Measurements from ENCODE around the gene ECE1.
A peak's percentile ranks its signal among the peaks of the same experiment; 100 is the strongest.

Gene ECE1

DNA sequence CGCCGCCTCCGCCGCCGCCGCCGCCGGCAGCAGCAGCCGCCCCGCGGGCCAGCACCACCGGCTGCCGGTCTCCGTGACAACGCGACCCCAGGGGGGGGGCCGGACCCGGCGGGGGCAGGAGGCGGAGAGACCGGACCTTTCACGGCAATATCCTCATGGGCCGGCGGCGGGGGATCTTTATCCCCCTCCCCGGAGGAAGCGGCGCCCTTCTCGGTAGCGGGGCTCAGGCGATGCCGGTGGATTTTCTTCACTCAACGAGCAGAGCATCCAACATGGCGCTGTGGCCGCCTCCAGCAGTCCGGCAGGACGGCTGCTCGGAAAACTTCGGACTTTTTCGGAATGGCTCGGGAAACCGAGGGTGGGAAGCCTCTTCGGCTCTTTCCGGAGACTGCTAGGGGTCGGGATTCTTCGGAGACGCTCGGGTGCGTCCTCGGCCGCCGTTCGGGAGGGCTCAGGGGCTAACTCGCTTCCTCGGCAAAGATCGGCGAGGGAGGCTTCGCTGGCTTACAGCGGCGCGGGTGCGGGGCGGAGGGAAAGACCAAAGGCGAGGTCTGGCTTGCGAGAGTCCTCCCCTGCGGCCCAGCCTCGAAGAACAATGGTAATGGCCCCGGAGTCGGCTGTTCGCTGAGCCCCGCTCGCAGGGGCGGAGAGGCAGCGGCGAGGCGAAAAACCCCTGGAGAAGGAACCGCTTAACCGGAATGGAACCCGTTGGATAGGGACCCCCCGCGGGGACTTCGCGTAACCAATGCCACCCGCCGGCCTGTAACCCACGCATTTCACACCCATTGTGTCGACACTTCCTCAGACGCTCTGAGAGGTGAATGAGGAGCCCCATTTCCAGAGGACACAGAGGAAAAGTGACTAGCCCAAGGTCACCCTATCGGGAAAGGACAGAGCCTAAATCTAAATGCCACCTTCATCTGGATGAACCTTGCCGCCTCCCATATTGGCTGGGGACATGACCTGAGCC lies 113.4 kb downstream of the ECE1 start, which contains the start of gene EIF4G3:
TSS of gene EIF4G3 (minus strand) at position 312 of the 970 bp plus-strand sequence. CDS start 174,155 bp downstream, outside the sequence.
- TF ChIP-seq FOXM1 (IDR thresholded peaks at IDR 0.05; ENCODE audit: borderline replicate concordance, low read depth): no peak
- TF ChIP-seq, protein P1, sequence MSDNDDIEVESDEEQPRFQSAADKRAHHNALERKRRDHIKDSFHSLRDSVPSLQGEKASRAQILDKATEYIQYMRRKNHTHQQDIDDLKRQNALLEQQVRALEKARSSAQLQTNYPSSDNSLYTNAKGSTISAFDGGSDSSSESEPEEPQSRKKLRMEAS (IDR thresholded peaks at IDR 0.05): peak; percentile 92
- TF ChIP-seq TCF12 (IDR thresholded peaks at IDR 0.05; ENCODE audit: low read depth): peak; percentile 55; the same call in 1 of the 2 replicates
- TF ChIP-seq, protein P2, sequence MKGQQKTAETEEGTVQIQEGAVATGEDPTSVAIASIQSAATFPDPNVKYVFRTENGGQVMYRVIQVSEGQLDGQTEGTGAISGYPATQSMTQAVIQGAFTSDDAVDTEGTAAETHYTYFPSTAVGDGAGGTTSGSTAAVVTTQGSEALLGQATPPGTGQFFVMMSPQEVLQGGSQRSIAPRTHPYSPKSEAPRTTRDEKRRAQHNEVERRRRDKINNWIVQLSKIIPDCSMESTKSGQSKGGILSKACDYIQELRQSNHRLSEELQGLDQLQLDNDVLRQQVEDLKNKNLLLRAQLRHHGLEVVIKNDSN (IDR thresholded peaks at IDR 0.05): no peak
- TF ChIP-seq TAF1 (IDR thresholded peaks at IDR 0.05; ENCODE audit: low read depth): peak; percentile 80
- TF ChIP-seq, protein P3, sequence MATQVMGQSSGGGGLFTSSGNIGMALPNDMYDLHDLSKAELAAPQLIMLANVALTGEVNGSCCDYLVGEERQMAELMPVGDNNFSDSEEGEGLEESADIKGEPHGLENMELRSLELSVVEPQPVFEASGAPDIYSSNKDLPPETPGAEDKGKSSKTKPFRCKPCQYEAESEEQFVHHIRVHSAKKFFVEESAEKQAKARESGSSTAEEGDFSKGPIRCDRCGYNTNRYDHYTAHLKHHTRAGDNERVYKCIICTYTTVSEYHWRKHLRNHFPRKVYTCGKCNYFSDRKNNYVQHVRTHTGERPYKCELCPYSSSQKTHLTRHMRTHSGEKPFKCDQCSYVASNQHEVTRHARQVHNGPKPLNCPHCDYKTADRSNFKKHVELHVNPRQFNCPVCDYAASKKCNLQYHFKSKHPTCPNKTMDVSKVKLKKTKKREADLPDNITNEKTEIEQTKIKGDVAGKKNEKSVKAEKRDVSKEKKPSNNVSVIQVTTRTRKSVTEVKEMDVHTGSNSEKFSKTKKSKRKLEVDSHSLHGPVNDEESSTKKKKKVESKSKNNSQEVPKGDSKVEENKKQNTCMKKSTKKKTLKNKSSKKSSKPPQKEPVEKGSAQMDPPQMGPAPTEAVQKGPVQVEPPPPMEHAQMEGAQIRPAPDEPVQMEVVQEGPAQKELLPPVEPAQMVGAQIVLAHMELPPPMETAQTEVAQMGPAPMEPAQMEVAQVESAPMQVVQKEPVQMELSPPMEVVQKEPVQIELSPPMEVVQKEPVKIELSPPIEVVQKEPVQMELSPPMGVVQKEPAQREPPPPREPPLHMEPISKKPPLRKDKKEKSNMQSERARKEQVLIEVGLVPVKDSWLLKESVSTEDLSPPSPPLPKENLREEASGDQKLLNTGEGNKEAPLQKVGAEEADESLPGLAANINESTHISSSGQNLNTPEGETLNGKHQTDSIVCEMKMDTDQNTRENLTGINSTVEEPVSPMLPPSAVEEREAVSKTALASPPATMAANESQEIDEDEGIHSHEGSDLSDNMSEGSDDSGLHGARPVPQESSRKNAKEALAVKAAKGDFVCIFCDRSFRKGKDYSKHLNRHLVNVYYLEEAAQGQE (IDR thresholded peaks at IDR 0.05; ENCODE audit: low read depth): no peak
- TF ChIP-seq EGR1 (IDR thresholded peaks at IDR 0.05): peak; percentile 44; the same call in 1 of the 2 replicates
- TF ChIP-seq ZBTB7A (IDR thresholded peaks at IDR 0.05; ENCODE audit: low read depth): peak; percentile 64; the same call in 1 of the 2 replicates
- TF ChIP-seq EP300 (IDR thresholded peaks at IDR 0.05; ENCODE audit: borderline replicate concordance): peak; percentile 29; the same call in 1 of the 2 replicates
- TF ChIP-seq RAD21 (IDR thresholded peaks at IDR 0.05; ENCODE audit: low read depth): no peak
- no peak for TF ChIP-seq CEBPB (IDR thresholded peaks at IDR 0.05)
- TF ChIP-seq YY1 (IDR thresholded peaks at IDR 0.05; ENCODE audit: low read depth): peak; percentile 92

DNA sequence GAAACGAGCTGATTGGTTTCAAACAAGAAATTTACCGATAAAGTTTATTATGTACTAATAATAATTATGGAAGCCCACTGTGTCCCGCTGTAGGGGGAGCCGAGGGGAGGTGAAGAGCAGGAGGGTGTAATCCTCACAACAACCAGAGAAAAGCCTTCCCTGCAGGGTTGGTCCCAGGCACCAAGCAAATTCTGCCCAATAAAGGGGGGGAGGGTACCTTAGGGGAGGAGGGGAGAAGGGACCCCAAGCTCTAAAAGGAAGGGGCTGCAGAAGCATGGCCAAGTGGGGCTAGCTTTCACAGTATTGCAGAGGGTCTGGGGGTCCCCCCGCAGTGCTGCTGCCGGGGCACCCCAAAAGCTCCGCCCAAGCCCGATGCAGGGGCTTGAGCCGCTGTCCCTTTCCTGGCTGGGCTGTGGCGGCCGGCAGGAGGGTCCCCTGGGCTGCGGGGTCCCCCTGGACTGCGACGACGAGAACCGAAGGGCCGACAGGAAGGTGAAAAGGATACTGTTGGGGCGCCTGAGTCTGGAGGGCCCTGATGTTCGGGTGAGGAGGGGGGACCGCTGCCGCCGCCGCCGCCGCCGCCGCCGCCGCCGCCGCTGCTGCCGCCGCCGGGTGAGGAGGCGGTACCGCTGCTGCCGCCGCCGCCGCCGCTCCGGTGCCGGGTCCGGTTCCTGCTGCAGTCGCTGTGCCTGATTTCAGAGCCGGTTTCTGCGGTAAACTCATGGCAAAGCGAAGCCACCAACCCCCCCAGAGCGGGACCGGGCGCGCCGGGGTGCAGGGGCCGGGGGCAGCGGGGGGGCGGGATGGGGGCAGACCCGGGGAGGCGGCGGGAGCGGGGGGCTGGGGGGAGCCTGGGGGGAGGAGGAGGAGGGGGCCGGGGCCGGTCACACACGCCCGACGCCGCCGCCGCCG lies 114.3 kb downstream of the ECE1 start:
- TF ChIP-seq CREB1 (IDR thresholded peaks at IDR 0.05; ENCODE audit: low read depth) (no peak), EP300 (IDR thresholded peaks at IDR 0.05; ENCODE audit: borderline replicate concordance) (no peak), EGR1 (IDR thresholded peaks at IDR 0.05) (no peak), TAF1 (IDR thresholded peaks at IDR 0.05; ENCODE audit: low read depth) (no peak), RAD21 (IDR thresholded peaks at IDR 0.05; ENCODE audit: low read depth) (no peak), TEAD4 (IDR thresholded peaks at IDR 0.05) (no peak), ZBTB7A (IDR thresholded peaks at IDR 0.05; ENCODE audit: low read depth) (peak; percentile 95)
- TF ChIP-seq, protein P1 (IDR thresholded peaks at IDR 0.05): no peak

DNA sequence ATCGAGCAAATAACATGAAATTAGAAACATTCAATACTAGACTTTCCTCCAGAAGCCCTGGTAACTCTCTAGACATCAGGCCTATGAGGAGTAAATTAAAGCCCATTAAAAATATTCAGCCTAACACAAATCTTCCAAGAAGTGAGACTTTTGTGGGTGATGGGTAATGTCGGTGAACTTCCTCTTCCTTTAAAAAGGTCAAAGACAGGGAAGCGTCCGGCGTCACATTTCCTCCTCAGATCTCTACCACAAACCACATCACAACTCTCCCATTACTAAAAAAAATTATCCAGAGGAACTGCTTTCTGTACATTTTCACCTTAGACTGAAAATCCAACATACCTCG lies 115.0 kb downstream of the ECE1 start:
- TF ChIP-seq, protein P2 (IDR thresholded peaks at IDR 0.05): no peak
- TF ChIP-seq CREB1 (IDR thresholded peaks at IDR 0.05; ENCODE audit: low read depth) (no peak), TCF12 (IDR thresholded peaks at IDR 0.05; ENCODE audit: low read depth) (no peak), EP300 (IDR thresholded peaks at IDR 0.05; ENCODE audit: borderline replicate concordance) (no peak), RAD21 (IDR thresholded peaks at IDR 0.05; ENCODE audit: low read depth) (no peak), NFIC (IDR thresholded peaks at IDR 0.05) (no peak), ZBTB7A (IDR thresholded peaks at IDR 0.05; ENCODE audit: low read depth) (no peak)
- TF ChIP-seq, protein P1 (IDR thresholded peaks at IDR 0.05): no peak

DNA sequence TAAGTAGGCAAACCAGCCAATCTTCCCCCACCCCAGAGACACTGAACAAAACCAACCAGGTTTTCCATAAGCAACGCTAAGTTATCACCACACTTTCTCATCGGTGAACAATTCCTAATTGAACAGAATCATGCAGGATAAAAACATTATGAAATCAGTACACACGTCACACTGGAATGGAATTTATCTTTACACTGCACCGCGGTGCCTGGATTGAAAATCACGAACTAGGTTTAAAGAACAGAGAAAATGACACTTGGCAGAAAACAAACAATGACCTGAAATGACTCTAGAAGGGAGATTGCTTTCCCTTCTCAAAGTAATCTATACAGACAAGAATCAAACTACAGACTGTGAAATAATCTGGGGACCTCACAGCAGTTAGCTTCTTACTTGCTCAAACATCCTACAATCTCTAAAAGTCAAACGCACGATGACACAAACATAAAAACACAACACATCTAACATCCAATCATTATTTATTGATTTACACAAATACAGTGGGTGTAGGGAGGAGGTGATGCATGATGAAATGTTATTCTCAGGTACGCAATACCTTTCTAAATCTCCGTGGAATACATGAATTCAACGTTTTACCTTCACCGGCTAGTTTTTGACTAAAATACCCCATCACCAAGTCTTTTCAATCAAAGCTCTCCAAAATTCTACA lies 115.5 kb downstream of the ECE1 start:
- TF ChIP-seq, protein P1 (IDR thresholded peaks at IDR 0.05): no peak
- TF ChIP-seq, protein P2 (IDR thresholded peaks at IDR 0.05): no peak
- TF ChIP-seq EGR1 (IDR thresholded peaks at IDR 0.05) (no peak), TAF1 (IDR thresholded peaks at IDR 0.05; ENCODE audit: low read depth) (no peak), RAD21 (IDR thresholded peaks at IDR 0.05; ENCODE audit: low read depth) (no peak), CREB1 (IDR thresholded peaks at IDR 0.05; ENCODE audit: low read depth) (no peak), TEAD4 (IDR thresholded peaks at IDR 0.05) (no peak), TCF12 (IDR thresholded peaks at IDR 0.05; ENCODE audit: low read depth) (no peak), FOXM1 (IDR thresholded peaks at IDR 0.05; ENCODE audit: borderline replicate concordance, low read depth) (no peak), EP300 (IDR thresholded peaks at IDR 0.05; ENCODE audit: borderline replicate concordance) (no peak), YY1 (IDR thresholded peaks at IDR 0.05; ENCODE audit: low read depth) (no peak), NFIC (IDR thresholded peaks at IDR 0.05) (no peak)
- TF ChIP-seq, protein P3 (IDR thresholded peaks at IDR 0.05; ENCODE audit: low read depth): no peak
